MCF 10A (cell line): ENCODE data around the gene KIAA0319L. TPM values are rescaled to one million over a fixed set of nuclear protein-coding genes. Genes with fewer than 3 reads are reported as not detected.

ENCODE experiments used
- BruUV-seq: library from RNA; stranded (reverse); fragments of 400-500 nt; replicated peaks from 2 replicates; lab custom pipeline; 2021; lab: Mats Ljungman, UMichigan
- CTCF ChIA-PET: fragments of 300-600 bp; sonication (Branson Sonifier 250); formaldehyde crosslinking; extraction: SDS; loops from one replicate; lab custom pipeline; 2021; ENCODE audit warnings: antibody characterized with exemption, inconsistent platforms; lab: Yijun Ruan, JAX
- POLR2A ChIA-PET: fragments of 300-600, 350-650 bp; sonication (Branson Sonifier 250); formaldehyde crosslinking; extraction: SDS; loops from one replicate; lab custom pipeline; 2020; ENCODE audit warnings: antibody characterized with exemption, inconsistent platforms; lab: Yijun Ruan, JAX
- DNase-seq: peaks from one replicate; pipeline ENCODE4 v3.0.0-alpha.2; 2018; ENCODE audit not compliant: unreplicated experiment
- H3K27ac Mint-ChIP-seq: one replicate; pipeline ENCODE4 v1.8.0; 2022; ENCODE audit warnings: mild to moderate bottlenecking, low read depth, mixed read lengths; ENCODE audit not compliant: unreplicated experiment
- H3K27me3 Mint-ChIP-seq: one replicate; pipeline ENCODE4 v1.8.0; 2022; ENCODE audit warnings: mixed read lengths; ENCODE audit not compliant: insufficient read depth, unreplicated experiment
- H3K36me3 Mint-ChIP-seq: one replicate; pipeline ENCODE4 v1.8.0; 2022; ENCODE audit warnings: mild to moderate bottlenecking, moderate library complexity, mixed read lengths; ENCODE audit not compliant: insufficient read depth, unreplicated experiment
- H3K4me1 Mint-ChIP-seq: one replicate; pipeline ENCODE4 v1.8.0; 2022; ENCODE audit warnings: mixed read lengths; ENCODE audit not compliant: insufficient read depth, unreplicated experiment
- H3K4me3 Mint-ChIP-seq: one replicate; pipeline ENCODE4 v1.8.0; 2022; ENCODE audit warnings: mild to moderate bottlenecking, moderate library complexity, mixed read lengths; ENCODE audit not compliant: unreplicated experiment
- H3K9me3 Mint-ChIP-seq: one replicate; pipeline ENCODE4 v1.8.0; 2022; ENCODE audit warnings: mixed read lengths; ENCODE audit not compliant: unreplicated experiment
- intact Hi-C: fragments of 100-400 bp; cut with micrococcal nuclease; formaldehyde crosslinking; loops from 2 replicates; pipeline ENCODE4 v1.14.1; 2022
- total RNA-seq: library from RNA; stranded (reverse); gene quantifications from 2 replicates; pipeline ENCODE4 v1.2.3, GENCODE V29; 2022
- TF ChIP-seq, protein P1 (sequence below): fragments of 200-600 bp; IDR thresholded peaks from one replicate; pipeline ENCODE4 v1.8.0; 2022; ENCODE audit warnings: antibody characterized with exemption, mild to moderate bottlenecking; ENCODE audit not compliant: unreplicated experiment

The KIAA0319L gene
- total RNA-seq, 1 experiment from 2014 or later = 50.7 TPM

DNA sequence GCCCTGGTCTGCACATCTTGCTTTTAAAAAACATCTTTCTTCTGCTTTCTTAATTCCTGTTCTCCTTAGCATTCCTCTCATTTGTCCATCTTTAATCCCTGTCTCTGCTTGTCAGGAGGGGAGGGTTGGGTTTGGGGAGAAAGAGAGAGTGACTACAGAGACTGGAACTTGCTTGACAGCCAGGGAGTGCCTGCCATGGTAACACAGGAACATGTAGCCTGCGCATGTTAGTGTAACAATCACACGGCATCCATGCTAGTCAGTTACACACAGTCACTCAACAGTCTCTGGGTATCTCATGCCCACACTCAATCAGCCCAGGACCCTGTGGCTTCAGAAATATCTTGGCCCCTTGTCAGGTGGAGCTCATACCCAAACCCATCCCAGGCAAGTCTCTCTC, 15.1 kb upstream of the KIAA0319L start:
- Mint-ChIP-seq H3K27ac (no peak overlapping the region), H3K27me3 (peaks cover 9% of the 10 kb centered on the region), H3K4me1 (peaks cover 26% of the 10 kb centered on the region), H3K36me3 (no peaks in the 10 kb centered on the region), H3K9me3 (no peaks in the 10 kb centered on the region), H3K4me3 (no peak overlapping the region)
- TF ChIP-seq, protein P1, sequence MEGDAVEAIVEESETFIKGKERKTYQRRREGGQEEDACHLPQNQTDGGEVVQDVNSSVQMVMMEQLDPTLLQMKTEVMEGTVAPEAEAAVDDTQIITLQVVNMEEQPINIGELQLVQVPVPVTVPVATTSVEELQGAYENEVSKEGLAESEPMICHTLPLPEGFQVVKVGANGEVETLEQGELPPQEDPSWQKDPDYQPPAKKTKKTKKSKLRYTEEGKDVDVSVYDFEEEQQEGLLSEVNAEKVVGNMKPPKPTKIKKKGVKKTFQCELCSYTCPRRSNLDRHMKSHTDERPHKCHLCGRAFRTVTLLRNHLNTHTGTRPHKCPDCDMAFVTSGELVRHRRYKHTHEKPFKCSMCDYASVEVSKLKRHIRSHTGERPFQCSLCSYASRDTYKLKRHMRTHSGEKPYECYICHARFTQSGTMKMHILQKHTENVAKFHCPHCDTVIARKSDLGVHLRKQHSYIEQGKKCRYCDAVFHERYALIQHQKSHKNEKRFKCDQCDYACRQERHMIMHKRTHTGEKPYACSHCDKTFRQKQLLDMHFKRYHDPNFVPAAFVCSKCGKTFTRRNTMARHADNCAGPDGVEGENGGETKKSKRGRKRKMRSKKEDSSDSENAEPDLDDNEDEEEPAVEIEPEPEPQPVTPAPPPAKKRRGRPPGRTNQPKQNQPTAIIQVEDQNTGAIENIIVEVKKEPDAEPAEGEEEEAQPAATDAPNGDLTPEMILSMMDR = no peak
- no peak for DNase-seq
- ChIA-PET CTCF (interaction anchor here (0.5 to 9.2 kb wide), 7 partner anchors 8 to 210 kb away, joined by 3 to 177 read pairs (median 4); partner anchors contain the start of gene NCDN), POLR2A (interaction anchor here (0.7 to 0.9 kb wide), 2 partner anchors 70 to 157 kb away, joined by 3 read pairs; no protein-coding TSS in a partner anchor)
- no TSS peak for BruUV-seq
- intact Hi-C loops = no loop called here

GRCh38 chr1:35571263-35571662, 14.1 kb upstream of the KIAA0319L start:
- Mint-ChIP-seq H3K9me3 (no peaks in the 10 kb centered on the region), H3K27ac (no peak overlapping the region), H3K4me1 (peaks cover 26% of the 10 kb centered on the region), H3K36me3 (no peaks in the 10 kb centered on the region), H3K27me3 (peaks cover 9% of the 10 kb centered on the region), H3K4me3 (no peak overlapping the region)
- no peak for DNase-seq
- BruUV-seq = no TSS peak
- intact Hi-C loops = no loop called here
- CTCF ChIA-PET = interaction anchor here (0.6 to 9.2 kb wide), 9 partner anchors 15 to 355 kb away, joined by 3 to 177 read pairs (median 4); no protein-coding TSS in a partner anchor
- TF ChIP-seq, protein P1 = no peak
- POLR2A ChIA-PET = interaction anchor here (0.9 to 2.1 kb wide), 2 partner anchors 26 to 198 kb away, joined by 3 to 5 read pairs; partner anchors contain the start of gene CLSPN

DNA sequence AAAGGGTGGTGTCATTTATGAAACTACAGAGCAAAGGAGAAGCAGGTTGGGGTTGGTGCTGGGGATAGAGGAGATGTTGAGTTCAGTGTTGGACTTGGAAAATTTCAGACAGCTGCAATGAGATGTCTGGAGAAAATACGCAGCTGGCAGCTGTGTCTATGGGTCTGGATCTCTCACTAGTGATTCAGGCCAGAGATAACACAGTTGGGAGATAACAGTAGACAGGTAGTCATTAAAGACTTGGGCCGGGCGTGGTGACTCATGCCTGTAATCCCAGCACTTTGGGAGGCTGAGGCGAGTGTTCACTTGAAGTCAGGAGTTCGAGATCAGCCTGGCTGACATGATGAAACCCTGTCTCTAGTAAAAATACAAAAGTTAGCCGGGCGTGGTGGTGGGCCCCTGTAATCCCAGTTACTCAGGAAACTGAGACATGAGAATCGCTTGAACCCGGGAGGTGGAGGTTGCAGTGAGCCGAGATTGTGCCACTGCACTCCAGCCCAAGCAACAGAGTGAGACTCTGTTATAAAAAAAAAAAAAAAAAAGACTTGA, 13.5 kb upstream of the KIAA0319L start:
- Mint-ChIP-seq H3K9me3 (no peaks in the 10 kb centered on the region), H3K4me3 (no peak overlapping the region), H3K36me3 (no peaks in the 10 kb centered on the region), H3K4me1 (peaks cover 21% of the 10 kb centered on the region), H3K27me3 (peaks cover 9% of the 10 kb centered on the region), H3K27ac (no peak overlapping the region)
- ChIA-PET POLR2A (interaction anchor here (0.6 to 2.1 kb wide), 3 partner anchors 119 to 529 kb away, joined by 3 to 5 read pairs (median 5); partner anchors contain the start of gene CLSPN), CTCF (interaction anchor here (0.6 to 9.2 kb wide), 12 partner anchors 15 to 354 kb away, joined by 3 to 177 read pairs (median 4); no protein-coding TSS in a partner anchor)
- BruUV-seq = no TSS peak
- intact Hi-C loops = no loop called here
- TF ChIP-seq, protein P1 = no peak
- DNase-seq = no peak

- peaks cover 9% of the 10 kb centered on the region for H3K27me3 Mint-ChIP-seq
- no peak overlapping the region for H3K27ac Mint-ChIP-seq
- ChIA-PET CTCF (interaction anchor here (0.6 to 9.2 kb wide), 7 partner anchors 14 to 211 kb away, joined by 3 to 177 read pairs (median 11); no protein-coding TSS in a partner anchor), POLR2A (interaction anchor here (1.5 to 2.1 kb wide), 2 partner anchors 118 to 200 kb away, joined by 5 read pairs; partner anchors contain the start of gene CLSPN)
- peaks cover 1% of the 10 kb centered on the region for H3K36me3 Mint-ChIP-seq
- no TSS peak for BruUV-seq
- no peak overlapping the region for H3K4me3 Mint-ChIP-seq
- intact Hi-C loops = loop anchor here (1.0 to 5.0 kb wide), 4 partner anchors 72 to 204 kb away; partner anchors contain the start of gene PSMB2
- H3K9me3 Mint-ChIP-seq = no peaks in the 10 kb centered on the region
- TF ChIP-seq, protein P1 = no peak
- DNase-seq = no peak
- H3K4me1 Mint-ChIP-seq = peaks cover 18% of the 10 kb centered on the region
Observed at GRCh38 chr1:35569936-35570335, 12.7 kb upstream of the KIAA0319L start.
